Measurements from ENCODE around the gene IL4R. TPM values are rescaled to one million over a fixed set of nuclear protein-coding genes. Genes with fewer than 3 reads are reported as not detected.

IL4R gene
- total and polyA plus RNA-seq, 2 of the 13 experiments (the other 11 are each of a cell fraction or from before 2014, with no cell fraction given): 15.9 to 49.6 TPM

GRCh38 chr16:27269300-27270150, 44.2 kb upstream of the IL4R start (continued):
- TF ChIP-seq ZNF609 (CRISPR knock-in tag; IDR thresholded peaks at IDR 0.05; ENCODE audit: borderline replicate concordance): no peak
- no peak for TF ChIP-seq HNRNPLL (IDR thresholded peaks at IDR 0.05; ENCODE audit: low read depth, low read length, poor library complexity, severe bottlenecking)
- no peak for TF ChIP-seq ZNF160 (CRISPR knock-in tag; IDR thresholded peaks at IDR 0.05)
- no peak for TF ChIP-seq NFAT5 (CRISPR knock-in tag; IDR thresholded peaks at IDR 0.05)
- no peak for TF ChIP-seq TEAD2 (CRISPR knock-in tag; IDR thresholded peaks at IDR 0.05)
- no peak; the same call in 1 of the 2 replicates for TF ChIP-seq GATA4 (IDR thresholded peaks at IDR 0.05; ENCODE audit: borderline replicate concordance, low read depth)
- TF ChIP-seq ZNF557 (CRISPR knock-in tag; IDR thresholded peaks at IDR 0.05): no peak
- no peak for TF ChIP-seq GABPA (IDR thresholded peaks at IDR 0.05; ENCODE audit: low read depth, low read length)
- peak; percentile 50; the same call in 1 of the 2 replicates for TF ChIP-seq GABPA (CRISPR knock-in tag; IDR thresholded peaks at IDR 0.05; ENCODE audit: low read depth)
- TF ChIP-seq DZIP1 (CRISPR knock-in tag; IDR thresholded peaks at IDR 0.05): no peak
- TF ChIP-seq RFX1 (IDR thresholded peaks at IDR 0.05): no peak
- TF ChIP-seq MYPOP (CRISPR knock-in tag; IDR thresholded peaks at IDR 0.05): no peak

Measured in HepG2 (cell line).